GM18499 (cell line): ENCODE measurements around the gene OPCML.
"Not testable (repeated sequence)": the region's sequence is repeated elsewhere in the genome, so short reads cannot be mapped to it uniquely, and the experiment has no call there.

Experiments
- ATAC-seq: cut with Tn5 transposase; IDR thresholded peaks from one replicate; pipeline ENCODE4 v1.9.1; 2021; ENCODE audit warnings: moderate number of reproducible peaks; ENCODE audit not compliant: insufficient read depth, unreplicated experiment

Gene OPCML

GRCh38 chr11:132408877-132409276 is 1123.4 kb downstream of the OPCML start:
- peak; percentile 85 for ATAC-seq

- ATAC-seq = no peak
Measured at GRCh38 chr11:132405728-132406127, 1126.6 kb downstream of the OPCML start.

- ATAC-seq = no peak
Measured at GRCh38 chr11:132402071-132402684, 1130.1 kb downstream of the OPCML start.

GRCh38 chr11:132396318-132396717 is 1136.0 kb downstream of the OPCML start:
- no peak for ATAC-seq

GRCh38 chr11:132395434-132395833 is 1136.9 kb downstream of the OPCML start:
- ATAC-seq = no peak

GRCh38 chr11:132379540-132379939 is 1152.8 kb downstream of the OPCML start:
- no peak for ATAC-seq

GRCh38 chr11:132373405-132374143 is 1158.7 kb downstream of the OPCML start:
- ATAC-seq = no peak

GRCh38 chr11:132370114-132370513 is 1162.2 kb downstream of the OPCML start:
- not testable (repeated sequence) for ATAC-seq

- no peak for ATAC-seq
Measured at GRCh38 chr11:132367293-132367692, 1165.0 kb downstream of the OPCML start.

GRCh38 chr11:132365650-132366049 is 1166.7 kb downstream of the OPCML start:
- no peak for ATAC-seq
